IPS-18c (cell line): Measurements from ENCODE around the gene AP1S2.
"Not testable (repeated sequence)": the region's sequence is repeated elsewhere in the genome, so short reads cannot be mapped to it uniquely, and the experiment has no call there.

Experiments
- H3K4me3 ChIP-seq: 2 replicates; pipeline ENCODE4 v1.7.0; 2013; ENCODE audit warnings: low read depth, mild to moderate bottlenecking, low read length, moderate library complexity; ENCODE audit not compliant: insufficient read depth
- H3K9me3 ChIP-seq: one replicate; pipeline ENCODE4 v1.6.1; 2013; ENCODE audit warnings: mild to moderate bottlenecking, low read length, moderate library complexity; ENCODE audit not compliant: control insufficient read depth, insufficient read depth

AP1S2 gene

DNA sequence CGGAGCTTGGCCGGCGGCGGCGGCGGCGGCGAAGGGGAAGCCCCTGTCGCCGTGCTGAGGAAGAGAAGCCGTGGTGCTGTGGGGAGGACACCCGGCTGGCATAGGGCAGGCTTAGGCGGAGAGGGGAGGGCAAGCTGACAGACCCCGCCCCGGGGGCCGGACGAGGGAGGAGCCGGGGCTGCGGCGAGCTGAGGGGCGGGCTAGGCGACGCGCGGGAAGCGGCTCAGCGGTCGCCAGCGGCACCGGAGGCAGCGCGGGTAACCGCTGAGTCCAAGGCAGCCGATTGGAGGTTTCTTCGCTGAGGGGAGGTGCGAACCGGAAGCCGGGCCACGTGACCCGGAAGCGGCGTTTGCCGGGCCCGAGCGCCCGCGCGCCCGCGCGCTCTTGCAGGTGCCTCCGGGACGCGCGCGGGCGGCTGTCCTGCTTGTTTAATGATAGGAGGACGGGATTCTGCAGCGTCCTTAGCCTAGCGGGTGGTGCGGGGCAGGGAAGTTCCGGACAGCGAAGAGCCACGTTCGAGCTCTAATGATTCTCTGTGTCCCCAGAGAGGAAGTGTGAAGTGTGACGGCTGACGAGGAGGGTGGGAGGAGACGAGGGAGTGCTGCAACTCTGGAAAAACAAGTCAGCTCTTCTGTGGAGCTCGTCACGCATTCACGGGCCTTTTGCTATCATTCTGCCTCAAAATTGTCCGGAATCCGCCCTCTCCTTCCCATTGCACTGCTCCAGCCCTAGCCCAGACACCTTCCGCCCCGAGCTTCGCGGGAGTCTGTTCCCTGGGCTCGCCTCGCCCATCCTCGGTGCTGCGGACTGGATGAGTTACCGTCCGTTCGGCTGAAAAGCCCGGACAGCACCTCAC is at the start of gene AP1S2:
Gene AP1S2, minus strand, starts transcription at position 102 of the 856 bp plus-strand sequence. CDS start 2,289 bp downstream, outside the sequence.
- H3K9me3 ChIP-seq: no peaks in the 10 kb centered on the region
- H3K4me3 ChIP-seq: peak within 1 kb of the TSS; percentile 64

DNA sequence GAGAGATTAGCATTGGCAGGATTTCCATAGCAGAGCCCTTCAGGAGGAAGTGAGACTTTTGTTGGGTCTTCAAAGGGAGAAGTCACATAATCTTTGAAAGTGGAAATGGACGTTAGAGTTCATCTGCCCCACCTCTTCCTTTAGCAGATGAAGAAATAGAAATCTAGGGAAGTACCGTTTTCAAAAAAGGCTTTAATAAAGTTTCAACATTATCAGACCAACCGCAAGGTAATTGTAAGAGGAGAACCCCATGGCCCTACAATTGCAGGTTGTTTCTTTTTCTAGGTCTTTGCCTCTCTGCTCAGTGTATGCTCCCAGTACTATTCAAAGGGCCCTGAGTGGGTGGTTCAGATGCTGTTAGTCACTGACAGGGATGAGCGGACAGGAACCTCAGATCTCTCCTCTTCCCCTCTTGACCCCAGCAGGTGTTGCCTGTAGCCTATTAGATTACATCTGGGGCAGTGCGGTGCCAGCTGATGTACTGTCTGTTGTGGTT is 48.6 kb upstream of the AP1S2 start:
- Histone ChIP-seq H3K4me3 (no peak overlapping the region), H3K9me3 (no peaks in the 10 kb centered on the region)

DNA sequence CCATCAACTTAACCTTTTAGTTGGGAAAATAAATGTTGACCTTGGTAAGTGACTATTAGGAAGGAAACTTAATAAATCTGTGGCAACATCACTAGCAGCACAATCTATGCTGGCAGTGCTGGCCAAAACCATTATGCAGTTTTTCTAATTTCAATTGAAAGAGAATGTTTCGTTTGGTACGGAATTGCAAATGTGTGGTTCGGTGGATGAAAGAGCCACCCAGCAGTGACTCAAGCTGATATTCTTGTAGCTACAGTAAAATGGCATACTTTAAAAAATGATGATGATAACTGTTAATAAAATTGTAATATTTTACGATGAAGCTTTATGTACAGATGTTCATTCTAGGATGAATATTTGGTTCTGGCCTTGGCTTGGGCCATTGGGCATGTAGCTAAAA is 40.7 kb upstream of the AP1S2 start:
- H3K4me3 ChIP-seq: no peak overlapping the region
- H3K9me3 ChIP-seq: no peaks in the 10 kb centered on the region

DNA sequence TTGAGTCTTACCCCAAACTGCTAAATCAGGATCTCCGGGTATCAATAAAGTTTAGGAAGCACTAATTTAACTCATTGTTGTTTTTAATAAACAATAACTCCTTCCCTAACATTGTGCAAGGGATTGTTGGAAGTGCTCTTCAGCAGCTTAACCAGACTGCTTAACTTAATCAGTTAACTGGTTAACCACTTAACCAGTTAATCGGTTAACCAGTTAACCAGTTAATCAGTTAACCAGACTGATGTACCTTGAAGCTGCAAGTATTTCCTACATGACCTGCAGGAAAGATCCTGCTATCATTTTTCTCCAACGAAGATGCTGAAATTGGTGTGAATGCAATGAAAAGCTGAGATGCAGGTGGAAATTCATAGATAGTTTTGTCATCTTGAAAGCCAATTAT is 40.1 kb upstream of the AP1S2 start:
- Histone ChIP-seq H3K4me3 (no peak overlapping the region), H3K9me3 (peaks cover 2% of the 10 kb centered on the region)

DNA sequence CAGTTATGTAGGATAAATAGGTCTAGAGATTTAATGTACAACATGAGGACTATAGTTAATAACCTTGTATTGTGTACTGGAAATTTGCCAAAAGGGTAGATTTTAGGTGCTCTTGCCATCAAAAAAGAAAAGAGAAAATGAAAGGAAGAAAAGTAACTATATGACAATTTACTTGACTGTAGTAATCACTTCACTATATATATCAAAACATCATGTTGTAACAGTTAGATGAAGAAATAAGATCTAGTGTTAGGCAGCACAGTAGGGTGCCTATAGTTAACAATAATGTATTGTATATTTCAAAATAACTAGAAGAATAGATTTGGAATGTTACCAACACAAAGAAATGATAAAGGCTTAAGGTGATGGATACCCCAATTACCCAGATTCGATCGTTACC is 35.9 kb upstream of the AP1S2 start:
- Histone ChIP-seq H3K4me3 (no peak overlapping the region), H3K9me3 (peaks cover 2% of the 10 kb centered on the region)

DNA sequence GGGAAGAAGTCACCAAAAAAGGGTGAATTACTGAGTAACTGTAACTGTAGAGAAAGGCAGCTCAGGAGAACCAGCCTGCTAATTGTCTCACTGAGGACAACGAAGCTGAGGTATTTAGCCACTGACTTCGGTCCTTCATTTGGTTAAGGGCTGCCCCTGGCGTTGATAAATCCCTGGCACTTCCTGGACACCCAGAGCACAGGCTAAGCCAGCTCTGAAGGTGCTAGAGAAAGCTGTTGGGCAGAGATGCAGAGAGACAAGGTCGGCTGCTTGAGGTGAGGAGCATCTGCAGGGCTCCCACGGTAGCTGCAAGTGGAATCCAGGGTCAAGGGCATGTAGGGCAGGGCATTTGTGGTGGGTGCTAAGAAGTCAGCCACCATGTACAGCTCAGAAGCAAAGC is 33.4 kb upstream of the AP1S2 start:
- Histone ChIP-seq H3K4me3 (no peak overlapping the region), H3K9me3 (peaks cover 2% of the 10 kb centered on the region)

DNA sequence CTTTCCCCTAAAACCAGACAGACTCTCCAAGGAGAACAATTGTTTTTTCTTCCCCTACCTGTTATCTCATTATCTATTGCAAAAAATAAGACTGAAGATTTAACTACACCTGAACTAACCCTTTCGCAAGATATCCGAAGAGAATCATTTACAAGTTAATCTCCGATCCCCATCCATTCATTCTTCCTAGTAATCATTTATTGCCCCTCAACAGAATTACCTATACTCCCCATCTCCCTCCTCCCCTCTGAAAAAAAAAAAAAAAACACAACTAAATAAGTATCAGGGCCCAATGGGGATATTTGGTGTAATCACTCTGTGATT is 28.9 kb upstream of the AP1S2 start:
- Histone ChIP-seq H3K9me3 (peaks cover 3% of the 10 kb centered on the region), H3K4me3 (no peak overlapping the region)

DNA sequence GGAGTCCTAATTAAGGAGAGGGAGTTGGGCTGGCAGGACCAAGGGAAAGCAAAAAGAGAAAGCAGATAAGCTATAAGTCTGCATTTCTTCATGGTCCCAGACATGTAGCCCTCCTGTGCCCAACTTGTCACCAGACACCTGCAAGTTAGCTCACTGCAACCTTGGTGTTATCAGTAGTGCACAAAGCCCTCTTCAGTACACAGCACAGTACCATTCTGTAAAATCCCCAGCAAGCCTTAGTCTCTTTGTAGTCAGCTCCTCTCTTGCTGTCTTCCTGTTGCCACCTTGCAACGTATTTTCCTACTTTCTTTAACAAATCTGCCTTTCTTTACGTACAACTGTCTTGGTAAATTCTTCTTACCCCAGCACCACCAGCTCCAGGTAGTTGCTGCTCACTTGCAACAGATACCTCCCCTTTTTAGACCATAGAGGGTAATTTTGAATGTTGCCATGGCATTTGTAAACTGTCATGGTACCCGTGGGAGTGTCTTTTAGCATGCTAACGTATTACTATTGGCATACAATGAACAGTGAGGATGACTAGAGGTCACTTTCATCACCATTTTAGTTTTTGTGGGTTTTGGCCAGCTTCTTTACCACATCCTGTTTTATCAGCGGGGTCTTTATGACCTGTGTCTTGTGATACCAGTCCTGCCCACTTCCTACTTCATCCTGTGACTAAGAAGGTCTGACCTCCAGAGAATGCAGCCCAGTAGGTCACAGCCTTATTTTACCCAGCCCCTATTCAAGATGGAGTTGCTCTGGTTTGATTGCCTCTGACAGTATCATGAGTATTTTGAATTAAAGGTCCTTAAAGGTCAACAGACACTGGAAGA is 28.3 kb upstream of the AP1S2 start:
- Histone ChIP-seq H3K4me3 (no peak overlapping the region), H3K9me3 (peaks cover 3% of the 10 kb centered on the region)

DNA sequence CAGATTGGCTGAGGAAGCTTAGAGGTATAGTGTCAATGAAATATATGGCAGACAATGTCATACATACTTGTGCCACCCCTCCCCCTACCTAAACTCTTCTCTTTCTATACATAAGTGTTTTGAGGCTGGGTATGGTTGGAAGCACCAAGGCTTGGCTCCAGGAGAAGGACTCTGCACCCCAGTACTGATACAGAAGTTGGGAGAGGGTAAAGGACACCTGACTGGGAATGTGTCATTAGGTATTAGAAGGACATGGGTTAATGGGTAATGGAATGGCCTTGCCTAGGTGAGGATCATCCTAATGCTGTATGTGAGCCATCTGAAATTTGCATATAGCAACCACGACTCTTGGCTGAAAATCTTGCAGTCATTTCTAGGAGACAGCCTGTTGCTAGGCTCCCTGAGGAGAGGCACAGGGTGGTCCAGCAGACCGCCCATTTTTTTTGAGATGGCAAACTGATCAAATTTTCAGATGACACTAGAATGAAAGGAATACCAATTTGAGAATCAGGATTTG is 26.8 kb upstream of the AP1S2 start:
- Histone ChIP-seq H3K4me3 (no peak overlapping the region), H3K9me3 (peaks cover 3% of the 10 kb centered on the region)

DNA sequence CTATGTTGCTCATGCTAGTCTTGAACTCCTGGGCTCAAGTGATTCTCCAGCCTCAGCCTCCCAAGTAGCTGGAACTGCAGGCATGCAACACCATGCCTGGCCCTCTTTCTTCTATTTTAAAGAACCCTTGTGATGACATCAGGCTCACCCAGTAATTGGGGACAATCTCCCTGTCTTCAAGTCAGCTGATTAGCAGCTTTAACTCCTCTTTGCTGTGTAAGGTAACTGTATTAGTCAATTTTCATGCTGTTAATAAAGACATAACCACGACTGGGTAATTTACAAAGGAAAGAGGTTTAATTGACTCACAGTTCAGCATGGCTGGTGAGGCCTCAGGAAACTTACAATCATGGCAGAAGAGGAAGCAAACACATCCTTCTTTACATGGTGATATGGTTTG is 23.3 kb upstream of the AP1S2 start:
- H3K4me3 ChIP-seq, H3K9me3 ChIP-seq: not testable (repeated sequence)

DNA sequence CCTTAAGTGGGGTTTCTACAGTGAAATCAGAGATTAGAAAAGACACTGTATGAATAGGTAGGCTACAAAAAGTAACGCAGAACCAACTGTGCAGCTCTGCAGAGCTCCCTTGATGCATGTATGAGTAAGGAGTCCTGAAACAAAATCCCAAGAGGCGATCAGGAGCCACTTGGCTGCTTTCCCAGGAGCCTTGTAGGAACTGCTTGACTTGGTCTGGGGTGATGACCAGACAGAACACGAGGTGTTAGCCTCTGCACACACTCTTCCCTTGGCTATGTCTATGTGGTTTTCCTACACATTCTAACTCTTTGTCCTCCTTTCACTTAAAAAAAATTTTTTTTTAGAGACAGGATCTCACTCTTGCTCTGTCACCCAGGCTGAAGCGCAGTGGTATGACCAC is 22.8 kb upstream of the AP1S2 start:
- Histone ChIP-seq H3K9me3 (peaks cover 3% of the 10 kb centered on the region), H3K4me3 (no peak overlapping the region)

DNA sequence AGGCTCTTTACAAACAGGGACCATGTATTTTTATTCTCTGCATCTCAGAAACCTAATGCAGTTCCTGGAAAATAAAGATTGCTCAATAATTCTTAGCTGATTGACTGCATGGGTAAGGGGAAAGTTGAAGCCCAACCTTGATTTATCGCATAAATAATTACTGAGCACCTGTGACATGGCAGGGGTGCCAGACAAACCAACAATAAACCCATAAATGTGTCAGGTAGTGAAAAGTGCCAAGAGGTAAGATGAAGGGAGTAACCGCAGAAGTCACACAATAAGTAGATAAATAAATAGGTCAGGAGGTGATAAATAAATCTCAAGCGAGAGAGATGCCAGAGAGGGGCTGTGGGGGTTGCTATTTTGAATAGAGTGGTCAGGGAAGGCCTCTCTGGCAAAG is 20.1 kb upstream of the AP1S2 start:
- peaks cover 3% of the 10 kb centered on the region for H3K9me3 ChIP-seq
- no peak overlapping the region for H3K4me3 ChIP-seq

DNA sequence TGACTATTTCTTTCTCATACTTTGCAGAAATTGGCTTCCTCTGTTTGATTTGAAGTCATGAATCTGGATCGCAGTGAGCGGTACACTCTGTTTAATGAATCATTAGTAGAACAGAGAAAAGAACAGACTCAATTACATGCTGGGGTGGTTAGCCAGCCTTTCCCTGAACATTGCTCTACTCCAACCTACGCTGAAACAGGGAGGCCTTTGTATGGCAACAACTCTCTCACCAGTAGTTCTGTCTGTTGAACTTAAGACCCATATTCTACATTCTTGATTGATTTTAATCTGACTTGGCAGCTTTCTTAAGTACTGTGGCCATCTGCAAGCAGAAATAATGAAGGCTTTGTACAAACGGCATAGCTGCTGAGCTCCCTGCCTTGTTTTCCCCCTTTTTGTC is 19.0 kb upstream of the AP1S2 start:
- Histone ChIP-seq H3K9me3 (peaks cover under 1% of the 10 kb centered on the region), H3K4me3 (no peak overlapping the region)

DNA sequence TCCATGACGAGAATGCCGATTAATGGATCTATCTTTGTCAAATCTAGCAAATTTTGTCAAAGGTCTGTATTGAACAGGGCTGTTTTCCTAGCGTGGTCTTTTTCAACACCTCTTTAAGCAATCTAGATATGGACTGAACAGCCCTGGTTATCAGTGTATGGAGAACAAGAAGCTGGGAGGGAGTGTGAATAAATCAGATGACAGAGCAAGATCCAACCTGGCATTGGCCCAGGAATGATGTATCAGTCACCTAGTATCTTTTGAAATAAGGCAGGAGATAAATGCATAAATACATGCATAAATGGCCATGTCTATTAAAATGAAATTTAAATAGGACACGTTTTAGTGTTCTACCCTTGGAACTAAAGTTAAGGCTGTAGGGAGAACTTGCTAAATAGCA is 15.7 kb upstream of the AP1S2 start:
- Histone ChIP-seq H3K9me3 (no peaks in the 10 kb centered on the region), H3K4me3 (no peak overlapping the region)

DNA sequence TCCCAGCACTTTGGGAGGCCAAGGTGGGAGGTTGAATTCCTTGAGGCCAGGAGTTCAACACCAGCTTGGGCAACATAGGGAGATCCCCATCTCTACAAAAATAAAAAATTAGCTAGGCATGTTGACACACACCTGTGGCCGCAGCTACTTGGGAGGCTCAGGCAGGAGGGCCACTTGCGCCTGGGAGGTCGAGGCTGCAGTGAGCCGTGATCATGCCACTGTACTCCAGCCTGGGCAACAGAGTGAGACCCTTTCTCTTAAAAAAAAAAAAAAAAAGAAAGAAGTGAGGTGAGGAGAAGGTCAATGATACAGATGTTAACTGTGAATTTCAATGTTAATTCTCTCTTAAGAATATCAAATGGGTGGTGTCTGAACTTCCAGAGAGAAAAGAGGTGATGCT is 15.1 kb upstream of the AP1S2 start:
- H3K9me3 ChIP-seq: no peaks in the 10 kb centered on the region
- H3K4me3 ChIP-seq: no peak overlapping the region

DNA sequence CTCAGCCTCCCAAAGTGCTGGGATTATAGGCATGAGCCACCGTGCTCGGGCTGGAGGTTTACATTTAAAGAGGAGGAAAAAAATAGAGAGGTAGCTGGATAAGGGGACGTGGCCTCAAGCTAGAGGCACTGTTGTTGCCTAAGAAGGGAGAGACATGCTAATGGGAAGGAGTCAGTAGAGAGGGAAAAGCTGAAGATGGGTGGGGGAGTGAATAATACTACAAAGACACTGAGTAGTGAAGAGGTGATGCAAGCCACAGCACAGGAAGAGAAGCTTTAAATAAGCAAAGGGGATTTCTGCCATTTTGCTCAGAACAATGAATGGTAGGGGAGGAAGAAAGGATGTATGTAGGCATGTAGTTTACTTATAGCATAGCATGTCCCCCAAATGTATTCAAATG is 11.5 kb upstream of the AP1S2 start:
- Histone ChIP-seq H3K4me3 (no peak overlapping the region), H3K9me3 (no peaks in the 10 kb centered on the region)

DNA sequence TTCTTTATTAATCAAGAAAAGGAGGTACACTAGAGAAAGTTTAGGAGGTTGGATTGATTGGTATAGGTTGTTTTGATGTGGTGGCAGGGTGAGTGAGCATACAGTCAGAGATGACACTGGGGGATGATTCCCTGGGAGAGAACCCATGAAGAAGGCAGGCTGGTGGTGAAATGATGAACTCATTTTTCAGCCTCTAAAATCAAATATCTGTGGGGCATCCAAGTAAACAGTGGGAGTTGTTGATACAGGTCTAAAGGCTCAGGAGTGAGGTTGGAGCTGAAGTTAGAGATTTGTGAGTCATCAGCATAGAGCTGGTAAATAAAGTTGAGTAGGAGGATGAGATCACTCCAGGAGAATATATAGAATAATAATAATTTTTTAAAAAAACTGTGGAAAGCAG is 10.0 kb upstream of the AP1S2 start:
- no peak overlapping the region for H3K4me3 ChIP-seq
- no peaks in the 10 kb centered on the region for H3K9me3 ChIP-seq

DNA sequence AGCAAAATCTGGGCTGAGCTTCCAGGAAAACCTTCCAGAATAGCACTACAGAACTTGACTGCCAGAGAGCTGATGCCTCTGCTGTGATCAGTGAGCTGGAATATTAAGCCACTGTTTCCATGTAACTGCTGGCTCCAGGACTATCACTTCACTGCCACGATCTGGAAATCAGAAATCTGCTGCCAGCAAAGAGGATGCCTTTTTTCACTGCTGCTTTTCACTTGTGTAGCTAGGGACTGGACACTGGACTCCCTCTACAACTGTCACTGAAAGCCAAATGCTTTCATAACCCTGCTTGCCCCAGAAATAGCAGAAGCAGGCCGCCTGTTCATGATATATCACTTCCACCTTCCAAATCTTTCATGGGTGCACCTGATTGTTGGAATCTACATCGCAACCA is 9.4 kb upstream of the AP1S2 start:
- Histone ChIP-seq H3K9me3 (no peaks in the 10 kb centered on the region), H3K4me3 (no peak overlapping the region)
